OCI-LY7 (cell line): Measurements from ENCODE around the gene TARP.

Experiments used
- BruUV-seq: library from RNA; stranded (reverse); fragments of 400-500 nt; replicated peaks from 2 replicates; lab custom pipeline; 2021; lab: Mats Ljungman, UMichigan
- CTCF ChIA-PET: fragments of 300-600 bp; sonication (Branson Sonifier 250); formaldehyde crosslinking; loops from one replicate; lab custom pipeline; 2022; ENCODE audit warnings: antibody characterized with exemption; ENCODE audit not compliant: unreplicated experiment; lab: Charles Lee
- POLR2A ChIA-PET: fragments of 300-600 bp; sonication (Branson Sonifier 250); formaldehyde crosslinking; loops from one replicate; lab custom pipeline; 2022; ENCODE audit warnings: antibody characterized with exemption; lab: Charles Lee
- DNase-seq: peaks from one replicate; pipeline ENCODE4 v3.0.0-alpha.2; 2015; ENCODE audit warnings: low spot score
- H2AFZ ChIP-seq: fragments of 200-600 bp; sonication (generic), shearing (Covaris generic); 2 replicates; pipeline ENCODE4 v1.6.1; 2014; ENCODE audit warnings: mild to moderate bottlenecking, antibody characterized with exemption, low read length, moderate library complexity
- H3K27ac ChIP-seq: fragments of 200-600 bp; sonication (generic); 2 replicates; pipeline ENCODE4 v1.5.1; 2014; ENCODE audit warnings: mixed run types, low read depth, mild to moderate bottlenecking, moderate library complexity, low read length, inconsistent platforms; ENCODE audit not compliant: poor library complexity, severe bottlenecking
- H3K36me3 ChIP-seq: fragments of 200-600 bp; sonication (generic); 2 replicates; pipeline ENCODE4 v1.6.1; 2014; ENCODE audit warnings: mild to moderate bottlenecking, antibody characterized with exemption, low read length, moderate library complexity, mixed read lengths; ENCODE audit not compliant: insufficient read depth
- H3K4me1 ChIP-seq: fragments of 200-600 bp; sonication (generic); 2 replicates; pipeline ENCODE4 v1.5.1; 2014; ENCODE audit warnings: mild to moderate bottlenecking, low read length; ENCODE audit not compliant: insufficient read depth, poor library complexity, severe bottlenecking
- H3K4me2 ChIP-seq: fragments of 200-600 bp; sonication (generic); 2 replicates; pipeline ENCODE4 v1.6.1; 2014; ENCODE audit warnings: mild to moderate bottlenecking, low read length
- H3K4me3 ChIP-seq: fragments of 200-600 bp; sonication (generic); 2 replicates; pipeline ENCODE4 v1.5.1; 2014; ENCODE audit warnings: mild to moderate bottlenecking, low read depth, low read length; ENCODE audit not compliant: poor library complexity, severe bottlenecking
- H3K79me2 ChIP-seq: fragments of 200-600 bp; sonication (generic); 2 replicates; pipeline ENCODE4 v1.6.1; 2016; ENCODE audit warnings: low read depth, mild to moderate bottlenecking, low read length, moderate library complexity, mixed read lengths; ENCODE audit not compliant: insufficient read depth
- H3K9me2 ChIP-seq: fragments of 200-600 bp; sonication (generic); 2 replicates; pipeline ENCODE4 v1.6.1; 2016; ENCODE audit warnings: mild to moderate bottlenecking, low read length, mixed read lengths; ENCODE audit not compliant: insufficient read depth
- H3K9me3 ChIP-seq: fragments of 200-600 bp; sonication (generic); 2 replicates; pipeline ENCODE4 v1.6.1; 2014; ENCODE audit warnings: mild to moderate bottlenecking, mixed run types, low read length, mixed read lengths
- H4K20me1 ChIP-seq: fragments of 200-600 bp; sonication (generic); 2 replicates; pipeline ENCODE4 v1.6.1; 2014; ENCODE audit warnings: mild to moderate bottlenecking, antibody characterized with exemption, low read length, moderate library complexity, mixed read lengths; ENCODE audit not compliant: insufficient read depth
- CTCF ChIP-seq: fragments of 200-600 bp; sonication (generic); conservative IDR thresholded peaks from 2 replicates; pipeline ENCODE4 v1.5.1; 2014; ENCODE audit warnings: mild to moderate bottlenecking, antibody characterized with exemption, low read length, moderate library complexity, mixed read lengths
- EZH2phosphoT487 ChIP-seq: fragments of 200-600 bp; sonication (generic); IDR thresholded peaks from 2 replicates; pipeline ENCODE4 v1.6.1; 2018; ENCODE audit warnings: low read depth, borderline replicate concordance, mild to moderate bottlenecking, mixed run types, antibody characterized with exemption, low read length, moderate library complexity, mixed read lengths
- intact Hi-C: fragments of 100-400 bp; cut with micrococcal nuclease; formaldehyde crosslinking; loops from one replicate; pipeline ENCODE4 v1.10.0; 2022; ENCODE audit not compliant: unreplicated experiment

The TARP gene

GRCh38 chr7:38291650-38292049 is 18.2 kb upstream of the TARP start:
- no TSS peak for BruUV-seq
- TF ChIP-seq EZH2phosphoT487 = no peak
- intact Hi-C loops = no loop called here
- POLR2A ChIA-PET = no interaction called here
- no peak for DNase-seq
- H4K20me1 ChIP-seq = no peaks in the 10 kb centered on the region
- H3K79me2 ChIP-seq = no peaks in the 10 kb centered on the region
- H3K4me2 ChIP-seq = no peak overlapping the region
- H2AFZ ChIP-seq = no peak overlapping the region
- H3K27ac ChIP-seq = no peak overlapping the region
- H3K9me3 ChIP-seq = no peaks in the 10 kb centered on the region
- CTCF ChIA-PET = no interaction called here
- no peaks in the 10 kb centered on the region for H3K36me3 ChIP-seq
- no peak overlapping the region for H3K4me3 ChIP-seq
- peaks cover 13% of the 10 kb centered on the region for H3K4me1 ChIP-seq
- no peaks in the 10 kb centered on the region for H3K9me2 ChIP-seq

DNA sequence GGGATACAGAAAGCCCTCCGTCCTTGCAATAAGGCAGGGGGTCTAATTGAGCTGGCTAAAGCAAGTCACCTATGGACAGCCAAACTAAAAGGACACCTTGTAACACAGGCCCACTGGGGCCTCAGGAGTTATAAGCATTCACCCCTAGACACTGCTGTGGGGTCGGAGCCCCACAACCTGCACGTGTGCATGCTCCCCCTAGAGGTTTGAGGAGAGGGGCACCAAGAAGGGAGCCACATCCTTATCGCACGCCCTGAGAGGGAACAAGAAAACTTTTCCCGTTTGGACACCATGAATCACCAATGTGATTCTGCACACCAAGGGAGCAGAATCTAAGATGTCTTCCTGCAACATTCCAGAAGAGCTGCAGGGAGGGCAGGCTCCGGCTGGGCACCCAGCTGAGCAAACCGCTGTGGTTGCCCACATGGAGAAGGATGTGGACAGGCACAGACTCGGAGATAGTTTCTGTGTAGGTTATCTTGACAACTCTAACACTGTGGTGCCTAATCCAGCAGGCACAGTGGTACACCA is 17.7 kb upstream of the TARP start:
- ChIA-PET POLR2A (no interaction called here), CTCF (no interaction called here)
- Histone ChIP-seq H3K27ac (no peak overlapping the region), H3K36me3 (no peaks in the 10 kb centered on the region), H3K79me2 (no peaks in the 10 kb centered on the region), H3K9me2 (no peaks in the 10 kb centered on the region), H3K4me2 (no peak overlapping the region), H2AFZ (no peak overlapping the region), H4K20me1 (no peaks in the 10 kb centered on the region), H3K9me3 (no peaks in the 10 kb centered on the region), H3K4me3 (no peak overlapping the region), H3K4me1 (peaks cover 9% of the 10 kb centered on the region)
- intact Hi-C loops = no loop called here
- TF ChIP-seq CTCF (peak; percentile 59), EZH2phosphoT487 (no peak)
- BruUV-seq = no TSS peak
- DNase-seq = peak; percentile 8

DNA sequence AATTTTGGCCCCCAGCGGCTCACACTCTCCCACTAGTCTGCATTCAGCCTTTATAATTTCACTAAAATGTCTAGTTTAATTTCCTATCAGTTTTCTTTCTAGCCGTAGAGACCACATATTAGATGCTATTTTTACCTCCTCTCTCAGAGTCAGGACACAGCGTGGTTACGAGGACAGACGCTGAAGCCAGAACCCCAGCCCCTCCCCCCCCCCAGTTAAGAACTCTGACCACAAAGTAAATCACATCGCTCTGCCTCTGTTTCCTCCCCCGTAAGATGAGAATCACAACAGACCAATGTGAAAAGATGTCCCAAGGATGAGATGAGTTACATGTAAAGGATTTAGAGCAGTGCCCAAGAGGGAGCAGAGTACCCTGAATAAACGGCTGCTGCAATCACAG is 11.1 kb upstream of the TARP start:
- no peak for TF ChIP-seq CTCF
- no peak for TF ChIP-seq EZH2phosphoT487
- no peak overlapping the region for H3K27ac ChIP-seq
- no peaks in the 10 kb centered on the region for H4K20me1 ChIP-seq
- H3K36me3 ChIP-seq = no peaks in the 10 kb centered on the region
- H3K9me2 ChIP-seq = no peaks in the 10 kb centered on the region
- H3K4me2 ChIP-seq = no peak overlapping the region
- intact Hi-C loops = no loop called here
- no peak overlapping the region for H2AFZ ChIP-seq
- no peak for DNase-seq
- no peaks in the 10 kb centered on the region for H3K4me1 ChIP-seq
- ChIA-PET CTCF (no interaction called here), POLR2A (interaction anchor here (0.6 kb wide), 1 partner anchor 76 kb away, joined by 3 read pairs; no protein-coding TSS in a partner anchor)
- no peaks in the 10 kb centered on the region for H3K79me2 ChIP-seq
- no TSS peak for BruUV-seq
- H3K4me3 ChIP-seq = no peak overlapping the region
- H3K9me3 ChIP-seq = no peaks in the 10 kb centered on the region
